Endothelial cell of umbilical vein (primary cell): ENCODE data around the gene ABHD8. TPM values are rescaled to one million over a fixed set of nuclear protein-coding genes. Genes with fewer than 3 reads are reported as not detected.

Source experiments
- BruUV-seq: library from RNA; stranded (reverse); fragments of 400-500 nt; replicated peaks from 2 replicates; lab custom pipeline; 2021; lab: Mats Ljungman, UMichigan
- CTCF ChIA-PET: fragments of 300-600, 350-600 bp; sonication (Branson Sonifier 250); formaldehyde crosslinking; loops from one replicate; lab custom pipeline; 2021; ENCODE audit warnings: antibody characterized with exemption, inconsistent platforms; lab: Charles Lee
- POLR2A ChIA-PET: fragments of 300-600, 350-600 bp; sonication (Branson Sonifier 250); formaldehyde crosslinking; loops from one replicate; lab custom pipeline; 2021; ENCODE audit warnings: antibody characterized with exemption, inconsistent platforms; lab: Charles Lee
- DNase-seq: peaks from one replicate; pipeline ENCODE4 v3.0.0-alpha.2; 2011; ENCODE audit warnings: low read depth, low spot score
- FAIRE-seq: peaks from 2 replicates; lab custom pipeline; 2011; peaks lifted over from hg19 to GRCh38; lab: Jason Lieb, UNC
- H2AFZ ChIP-seq: 2 replicates; pipeline ENCODE4 v1.6.0; 2012; ENCODE audit warnings: low read depth, low read length, control low read depth, inconsistent platforms
- H3K27ac ChIP-seq: 2 replicates; pipeline ENCODE4 v1.5.1; 2011; ENCODE audit warnings: low read depth, mild to moderate bottlenecking, control low read depth, low read length, moderate library complexity; ENCODE audit not compliant: insufficient read depth
- H3K27me3 ChIP-seq, 2 experiments: 2 replicates each; pipeline versions ENCODE4 v1.6.0 to v1.6.1; 2011; ENCODE audit warnings: low read length in 2 of 2, mixed read lengths in 1 of 2; ENCODE audit not compliant: control insufficient read depth in 2 of 2, insufficient read depth in 2 of 2
- H3K36me3 ChIP-seq, 2 experiments: 2 replicates in 1 of 2; 3 replicates in 1 of 2; pipeline ENCODE4 v1.5.1; 2011; ENCODE audit warnings: low read length in 2 of 2, mild to moderate bottlenecking in 1 of 2, moderate library complexity in 1 of 2; ENCODE audit not compliant: control insufficient read depth in 2 of 2, insufficient read depth in 2 of 2; ENCODE audit errors: extremely low read depth in 1 of 2
- H3K4me1 ChIP-seq: 3 replicates; pipeline ENCODE4 v1.5.1; 2011; ENCODE audit warnings: mild to moderate bottlenecking, low read length; ENCODE audit not compliant: control insufficient read depth, insufficient read depth; ENCODE audit errors: extremely low read depth
- H3K4me2 ChIP-seq: 2 replicates; pipeline ENCODE4 v1.6.1; 2011; ENCODE audit warnings: low read length, control low read depth, mixed read lengths; ENCODE audit not compliant: insufficient read depth
- H3K4me3 ChIP-seq, 3 experiments: fragments of 200-600 bp in 1 of 3; sonication (generic), shearing (Covaris generic) in 1 of 3; replicated peaks in 1 of 3; 2 replicates each; pipeline ENCODE4 v1.5.1; 2011 to 2016; ENCODE audit warnings: control low read depth in 3 of 3, low read length in 3 of 3, mild to moderate bottlenecking in 2 of 3, inconsistent platforms in 1 of 3, low read depth in 1 of 3, moderate library complexity in 1 of 3; ENCODE audit not compliant: insufficient read depth in 1 of 3
- H3K79me2 ChIP-seq: 2 replicates; pipeline ENCODE4 v1.6.0; 2012; ENCODE audit warnings: low read length, inconsistent platforms; ENCODE audit not compliant: control insufficient read depth, insufficient read depth
- H3K9ac ChIP-seq: replicated peaks from 2 replicates; pipeline ENCODE3; 2011; ENCODE audit warnings: low read length, control low read depth; ENCODE audit not compliant: insufficient read depth; ENCODE audit errors: extremely low read depth
- H3K9me1 ChIP-seq: replicated peaks from 3 replicates; pipeline ENCODE4 v1.6.0; 2011; ENCODE audit warnings: mild to moderate bottlenecking, low read length; ENCODE audit not compliant: control insufficient read depth, insufficient read depth; ENCODE audit errors: extremely low read depth
- H3K9me3 ChIP-seq: replicated peaks from 2 replicates; pipeline ENCODE4 v1.5.1; 2012; ENCODE audit warnings: low read length, inconsistent platforms; ENCODE audit not compliant: control insufficient read depth, insufficient read depth
- H4K20me1 ChIP-seq: replicated peaks from 2 replicates; pipeline ENCODE3; 2011; ENCODE audit warnings: mild to moderate bottlenecking, low read length; ENCODE audit not compliant: control insufficient read depth, insufficient read depth; ENCODE audit errors: extremely low read depth
- CTCF ChIP-seq, 2 donors: IDR thresholded peaks; 1 replicate in 1 of 2; 2 replicates in 1 of 2; pipeline ENCODE4 v1.5.1; 2011; ENCODE audit warnings: low read length in 2 of 2, mild to moderate bottlenecking in 2 of 2, moderate library complexity in 2 of 2, control low read depth in 1 of 2, inconsistent platforms in 1 of 2, low read depth in 1 of 2; ENCODE audit not compliant: insufficient read depth in 1 of 2; ENCODE audit errors: extremely low read depth in 1 of 2
- EZH2 ChIP-seq: IDR thresholded peaks from 2 replicates; pipeline ENCODE4 v1.6.1; 2012; ENCODE audit warnings: borderline replicate concordance, low read depth, mild to moderate bottlenecking, moderate library complexity, low read length, inconsistent platforms; ENCODE audit not compliant: severe bottlenecking
- FOS ChIP-seq: IDR thresholded peaks from 2 replicates; pipeline ENCODE4 v1.6.1; 2011; ENCODE audit warnings: mild to moderate bottlenecking, low read length, moderate library complexity, borderline replicate concordance; ENCODE audit not compliant: insufficient read depth
- GATA2 ChIP-seq: IDR thresholded peaks from 2 replicates; pipeline ENCODE4 v1.7.0; 2011; ENCODE audit warnings: low read depth, mild to moderate bottlenecking, moderate library complexity, mixed read lengths, low read length; ENCODE audit not compliant: insufficient read length, insufficient read depth
- JUN ChIP-seq: IDR thresholded peaks from 2 replicates; pipeline ENCODE4 v1.6.1; 2011; ENCODE audit warnings: borderline replicate concordance, low read depth; ENCODE audit not compliant: insufficient read length, insufficient read depth
- MAX ChIP-seq: IDR thresholded peaks from 2 replicates; pipeline ENCODE4 v1.6.1; 2011; ENCODE audit not compliant: insufficient read depth, insufficient read length
- MYC ChIP-seq: IDR thresholded peaks from one replicate; pipeline ENCODE4 v1.6.1; 2011; ENCODE audit warnings: mild to moderate bottlenecking, low read depth, low read length
- POLR2A ChIP-seq: IDR thresholded peaks from 2 replicates; pipeline ENCODE4 v1.6.1; 2012; ENCODE audit warnings: low read depth, mild to moderate bottlenecking, control low read depth, low read length
- POLR2AphosphoS5 ChIP-seq: IDR thresholded peaks from 2 replicates; pipeline ENCODE4 v1.6.1; 2012; ENCODE audit warnings: low read depth, mild to moderate bottlenecking, control low read depth, low read length, moderate library complexity; ENCODE audit not compliant: insufficient read depth
- dilution Hi-C: fragments of 300-500 bp; cut with MboI; formaldehyde crosslinking; loops from one replicate; pipeline ENCODE4 v1.15.0; 2019; ENCODE audit warnings: low sequenced_read_pairs; ENCODE audit not compliant: extremely low pct_ligation_motif_present
- intact Hi-C: fragments of 100-400 bp; cut with micrococcal nuclease; formaldehyde crosslinking; loops from one replicate; pipeline ENCODE4 v1.10.0; 2022
- polyA plus RNA-seq, 4 experiments: library from polyadenylated mRNA; depleted of rRNA in 3 of 4; stranded (reverse) in 3 of 4; unstranded in 1 of 4; fragments of >200 nt; gene quantifications; 2 replicates each; pipeline versions ENCODE4 v1.2.1 to v1.2.3, GENCODE V29; 2011 to 2012; ENCODE audit warnings: missing spikeins in 1 of 4
- total RNA-seq: library from RNA; stranded (reverse); gene quantifications from 2 replicates; pipeline ENCODE4 v1.2.3, GENCODE V29; 2021

The ABHD8 gene
- total and polyA plus RNA-seq, 2 donors (not counting 3 experiments of a cell fraction or from before 2014, with no cell fraction given) = 5.9 to 8.7 TPM

GRCh38 chr19:17243211-17243829 is 59.9 kb downstream of the ABHD8 start:
- no TSS peak for BruUV-seq
- H3K79me2 ChIP-seq = peaks cover 27% of the 10 kb centered on the region
- FAIRE-seq = no peak

More at GRCh38 chr19:17243211-17243829, 59.9 kb downstream of the ABHD8 start:
- Histone ChIP-seq H3K9ac (peak overlapping the region; percentile 51), H4K20me1 (no peaks in the 10 kb centered on the region), H3K4me2 (peak overlapping the region; percentile 81), H3K4me1 (peaks cover 20% of the 10 kb centered on the region), H3K27me3 (no peaks in the 10 kb centered on the region), H3K9me1 (no peaks in the 10 kb centered on the region), H3K27ac (no peak overlapping the region), H3K4me3 (peak overlapping the region; percentile 65 to 84 (median 74)), H3K9me3 (no peaks in the 10 kb centered on the region), H2AFZ (no peak overlapping the region), H3K36me3 (no peaks in the 10 kb centered on the region)
- DNase-seq = no peak
- ChIA-PET POLR2A (no interaction called here), CTCF (interaction anchor here (0.9 to 1.8 kb wide), 4 partner anchors 8 to 38 kb away, joined by 3 to 13 read pairs (median 4); partner anchors contain the start of gene OCEL1)
- TF ChIP-seq CTCF (IDR thresholded peaks at IDR 0.05; ENCODE audit: extremely low read depth in 1 of 2, insufficient read depth in 1 of 2, low read depth in 1 of 2, low read length in 2 of 2) (no peak), POLR2AphosphoS5 (no peak), FOS (no peak), POLR2A (no peak), MAX (no peak), EZH2 (no peak), GATA2 (no peak), MYC (no peak), JUN (no peak)
- dilution Hi-C loops = no loop called here
- intact Hi-C loops = no loop called here
